NCI-H187 treated with DMSO at 0.1 percent for 48 hours (cell line): ENCODE results near the gene IBA57.
"Not testable (repeated sequence)": the region's sequence is repeated elsewhere in the genome, so short reads cannot be mapped to it uniquely, and the experiment has no call there.

Experiments
- DNase-seq: peaks from one replicate; lab custom pipeline; 2025; lab: John Stamatoyannopoulos, UW

The IBA57 gene

GRCh38 chr1:228172591-228173527 is 7.3 kb downstream of the IBA57 start:
- no peak for DNase-seq

DNA sequence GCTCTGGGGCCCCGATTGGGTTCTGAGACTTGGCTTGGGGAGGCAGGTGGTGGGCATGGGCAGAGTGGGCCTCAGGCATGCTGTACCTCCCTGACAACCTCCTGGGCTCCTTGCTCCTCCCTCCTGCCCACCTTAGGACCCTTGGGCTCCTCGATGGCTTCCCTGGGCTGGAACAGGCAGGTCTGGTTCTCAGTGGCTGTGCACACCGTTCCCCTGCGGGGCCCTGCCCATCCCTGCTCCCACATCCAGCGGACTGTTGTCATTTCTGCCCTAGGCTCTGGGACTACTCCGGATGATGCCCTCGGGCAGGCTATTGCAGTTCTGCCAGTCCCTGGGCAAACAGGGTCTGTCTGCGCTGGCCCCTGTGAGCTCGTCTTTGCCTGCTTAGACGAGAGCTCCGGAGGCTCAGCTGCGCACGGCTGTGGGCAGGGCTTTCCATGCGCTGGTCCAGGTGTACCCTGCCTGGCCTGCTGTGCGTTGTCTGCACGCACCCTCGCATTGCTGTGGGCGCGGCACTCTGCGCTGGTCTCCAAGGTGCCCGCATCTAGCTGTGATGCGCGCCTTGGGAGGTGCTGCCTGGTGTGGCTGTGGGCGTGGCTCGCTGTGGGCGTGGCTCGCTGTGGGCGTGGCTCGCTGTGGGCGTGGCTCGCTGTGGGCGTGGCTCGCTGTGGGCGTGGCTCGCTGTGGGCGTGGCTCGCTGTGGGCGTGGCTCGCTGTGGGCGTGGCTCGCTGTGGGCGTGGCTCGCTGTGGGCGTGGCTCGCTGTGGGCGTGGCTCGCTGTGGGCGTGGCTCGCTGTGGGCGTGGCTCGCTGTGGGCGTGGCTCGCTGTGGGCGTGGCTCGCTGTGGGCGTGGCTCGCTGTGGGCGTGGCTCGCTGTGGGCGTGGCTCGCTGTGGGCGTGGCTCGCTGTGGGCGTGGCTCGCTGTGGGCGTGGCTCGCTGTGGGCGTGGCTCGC is 8.2 kb downstream of the IBA57 start:
- not testable (repeated sequence) for DNase-seq

- DNase-seq: no peak
Observed at GRCh38 chr1:228174482-228175315, 9.1 kb downstream of the IBA57 start.

DNA sequence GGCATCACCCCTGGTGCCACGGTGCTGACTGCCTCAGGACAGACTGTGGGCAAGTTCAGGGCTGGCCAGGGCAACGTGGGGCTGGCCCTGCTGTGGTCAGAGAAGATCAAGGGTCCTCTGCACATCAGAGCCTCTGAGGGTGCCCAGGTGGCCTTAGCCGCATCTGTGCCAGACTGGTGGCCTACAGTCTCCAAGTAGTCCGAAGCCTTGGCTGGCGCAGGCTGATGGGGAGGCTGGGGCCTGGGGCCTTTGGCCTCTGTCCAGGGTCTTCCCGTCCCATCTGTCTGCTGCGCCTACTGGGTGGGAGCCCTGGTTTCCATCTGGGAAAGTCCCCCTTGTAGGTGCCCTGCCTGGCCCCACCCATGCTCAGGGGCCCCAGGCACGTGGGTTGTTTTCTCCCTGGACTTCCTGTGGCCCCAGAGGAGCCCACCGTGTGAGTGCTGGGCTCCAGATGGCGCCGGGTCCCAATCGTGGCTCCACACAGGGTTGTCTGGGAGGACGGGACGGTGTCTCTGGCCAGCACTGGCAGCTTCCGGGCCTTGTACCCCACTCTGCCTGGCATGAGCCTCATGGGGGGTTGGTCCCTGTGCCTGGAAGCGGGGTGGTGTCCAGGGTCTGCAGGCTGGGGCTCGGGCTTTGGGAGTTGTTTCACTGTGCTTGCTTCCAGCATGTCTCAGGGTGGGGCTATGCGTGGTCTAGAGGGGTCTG is 9.9 kb downstream of the IBA57 start:
- no peak for DNase-seq

DNA sequence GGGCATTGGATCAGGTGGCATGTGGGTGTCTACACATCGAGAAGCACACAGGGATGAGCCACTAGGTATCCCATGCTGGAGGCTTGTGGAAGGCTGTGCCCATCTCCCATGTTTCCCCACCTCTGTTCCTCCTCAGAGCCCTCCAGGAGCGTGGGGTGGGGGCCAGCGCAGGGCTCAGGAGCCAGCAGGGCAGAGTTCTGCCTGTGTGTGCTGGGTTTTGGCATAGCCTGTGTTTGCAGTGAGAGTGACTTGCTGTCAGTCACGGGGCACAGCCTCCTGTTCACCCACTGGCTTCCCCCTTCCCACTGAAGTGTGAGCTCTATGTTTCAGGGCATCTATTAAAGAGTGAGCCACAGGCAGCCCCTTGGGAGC is 10.4 kb downstream of the IBA57 start:
- DNase-seq: no peak

DNA sequence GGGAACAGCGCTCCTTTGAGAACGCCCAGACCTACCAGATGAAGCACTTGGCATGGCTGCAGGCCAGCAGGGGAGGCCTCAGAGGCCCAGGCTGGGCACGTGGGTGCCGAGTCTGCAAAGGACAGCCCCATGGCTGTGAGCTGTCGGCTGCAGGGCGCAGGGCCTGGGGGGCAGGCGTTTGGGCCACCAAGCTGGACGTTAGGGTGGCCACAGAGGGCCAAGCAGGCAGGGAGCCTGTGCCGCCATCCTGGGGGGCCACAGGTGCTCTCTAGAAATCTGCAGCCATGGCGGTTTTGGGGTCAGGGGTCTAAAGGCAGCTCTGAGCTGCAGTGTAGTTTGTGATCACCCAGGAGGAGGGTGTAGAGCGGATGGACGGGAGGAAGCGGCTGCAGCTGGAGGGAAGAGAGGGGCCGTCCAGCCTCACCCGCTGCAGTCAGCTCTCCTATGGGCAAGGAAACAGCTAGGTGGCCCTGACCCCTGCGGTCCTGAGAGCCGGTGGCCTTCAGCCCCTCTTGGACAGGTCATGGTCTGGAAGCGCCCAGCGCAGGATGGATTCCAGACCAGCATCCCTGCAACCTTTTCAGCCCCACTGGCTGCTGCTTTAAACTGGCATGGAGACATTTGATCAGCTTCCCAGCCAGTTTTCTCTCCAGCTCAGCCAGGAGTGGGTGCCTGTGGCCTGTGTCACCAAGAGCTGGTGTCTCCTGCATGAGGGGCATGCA is 11.0 kb downstream of the IBA57 start:
- DNase-seq: no peak

- DNase-seq: no peak
Observed at GRCh38 chr1:228177183-228177475, 11.5 kb downstream of the IBA57 start.

DNA sequence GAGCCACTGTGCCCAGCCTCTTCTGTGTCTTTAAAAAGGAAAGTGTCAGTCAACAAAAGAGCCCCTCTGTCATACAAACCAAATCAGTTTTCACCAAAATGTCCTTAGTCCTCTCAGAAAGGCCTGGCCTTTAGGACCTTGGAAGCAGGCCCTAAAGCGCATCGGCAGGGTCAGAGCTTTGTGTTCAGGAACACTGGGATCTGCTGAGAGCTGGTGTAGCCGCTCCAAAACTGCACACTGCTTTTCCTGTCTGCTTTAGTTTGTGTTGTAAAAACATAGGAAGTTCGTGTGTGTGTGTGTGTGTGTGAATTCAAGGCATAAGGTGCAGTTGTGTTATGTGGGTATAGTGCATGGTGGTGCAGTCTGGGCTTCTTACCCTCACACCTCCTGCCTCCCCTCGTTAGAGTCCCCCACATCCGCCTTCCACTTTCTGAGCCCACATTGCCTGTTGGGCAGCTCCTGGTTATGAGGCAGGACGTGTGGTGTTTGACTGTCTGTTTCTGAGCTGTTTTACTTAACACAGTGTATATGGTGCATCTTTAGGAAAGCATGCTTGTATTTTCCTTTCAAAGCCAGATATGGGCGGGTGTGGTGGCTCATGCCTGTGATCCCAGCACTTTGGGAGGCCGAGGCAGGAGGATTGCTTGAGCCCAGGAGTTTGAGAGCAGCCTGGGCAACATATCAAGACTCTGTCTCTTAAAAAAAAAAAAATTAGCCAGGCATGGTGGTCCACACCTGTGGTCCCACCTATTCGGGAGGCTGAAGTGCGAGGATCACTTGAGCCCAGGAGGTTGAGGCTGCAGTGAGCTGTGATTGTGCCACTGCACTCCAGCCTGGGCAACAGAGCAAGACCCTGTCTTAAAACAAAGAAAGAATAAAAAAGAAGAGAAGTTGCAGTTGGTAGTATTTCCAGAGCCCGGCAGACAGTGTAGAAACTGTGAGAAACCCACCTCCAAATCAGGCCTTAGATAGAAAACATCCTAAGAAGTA is 12.4 kb downstream of the IBA57 start:
- no peak for DNase-seq

- no peak for DNase-seq
Observed at GRCh38 chr1:228178737-228179684, 13.4 kb downstream of the IBA57 start.

DNA sequence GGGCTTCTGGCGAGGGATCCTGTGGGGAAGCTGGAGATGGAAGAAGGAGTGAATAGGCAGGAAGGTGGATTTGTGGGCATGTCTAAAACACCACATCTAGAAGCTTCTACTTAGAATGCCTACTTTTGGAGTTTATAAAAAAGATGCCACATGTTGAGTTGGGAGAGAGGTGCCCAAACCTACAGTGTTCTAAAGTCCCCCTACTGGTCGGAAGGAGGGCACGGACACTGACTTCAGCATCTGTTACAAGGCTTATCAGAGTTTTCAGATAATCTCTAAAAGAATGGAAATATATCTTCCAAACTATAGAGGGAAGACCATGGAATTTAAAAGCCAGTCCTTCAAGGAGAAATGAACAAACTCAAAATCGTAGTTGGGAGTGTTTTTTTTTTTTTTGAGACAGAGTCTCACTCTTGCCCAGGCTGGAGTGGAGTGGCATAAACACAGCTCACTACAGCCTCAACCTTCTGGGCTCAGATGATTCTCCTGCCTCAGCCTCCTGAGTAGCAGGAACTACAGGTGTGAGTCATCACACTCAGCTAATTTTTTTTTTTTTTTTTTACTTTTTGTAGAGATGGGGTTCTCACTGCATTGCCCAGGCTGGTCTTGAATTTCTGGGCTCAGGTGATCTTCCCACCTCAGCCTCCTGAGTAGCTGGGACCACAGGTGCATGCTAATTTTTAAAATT is 14.8 kb downstream of the IBA57 start:
- no peak for DNase-seq

GRCh38 chr1:228180959-228181644 is 15.5 kb downstream of the IBA57 start:
- no peak for DNase-seq

DNA sequence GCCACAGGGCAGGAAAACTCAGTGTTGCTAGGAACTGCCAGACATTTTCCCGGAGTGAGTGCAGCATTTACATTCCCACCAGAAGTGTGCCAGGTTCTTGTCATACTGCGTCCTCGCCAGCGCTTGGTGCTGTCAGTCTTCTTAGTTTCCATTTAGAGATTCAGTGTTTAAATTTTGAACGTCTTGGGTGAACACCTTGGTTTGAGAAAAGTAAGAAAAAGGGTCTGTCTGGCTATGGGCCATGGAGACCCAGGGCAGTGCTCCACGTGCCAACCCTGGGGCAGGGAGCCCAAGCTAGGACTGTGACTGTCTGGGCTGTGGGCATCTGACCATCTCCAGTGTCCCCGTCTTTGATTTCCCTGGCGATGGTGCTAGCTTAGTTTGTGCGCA is 16.0 kb downstream of the IBA57 start:
- no peak for DNase-seq

DNA sequence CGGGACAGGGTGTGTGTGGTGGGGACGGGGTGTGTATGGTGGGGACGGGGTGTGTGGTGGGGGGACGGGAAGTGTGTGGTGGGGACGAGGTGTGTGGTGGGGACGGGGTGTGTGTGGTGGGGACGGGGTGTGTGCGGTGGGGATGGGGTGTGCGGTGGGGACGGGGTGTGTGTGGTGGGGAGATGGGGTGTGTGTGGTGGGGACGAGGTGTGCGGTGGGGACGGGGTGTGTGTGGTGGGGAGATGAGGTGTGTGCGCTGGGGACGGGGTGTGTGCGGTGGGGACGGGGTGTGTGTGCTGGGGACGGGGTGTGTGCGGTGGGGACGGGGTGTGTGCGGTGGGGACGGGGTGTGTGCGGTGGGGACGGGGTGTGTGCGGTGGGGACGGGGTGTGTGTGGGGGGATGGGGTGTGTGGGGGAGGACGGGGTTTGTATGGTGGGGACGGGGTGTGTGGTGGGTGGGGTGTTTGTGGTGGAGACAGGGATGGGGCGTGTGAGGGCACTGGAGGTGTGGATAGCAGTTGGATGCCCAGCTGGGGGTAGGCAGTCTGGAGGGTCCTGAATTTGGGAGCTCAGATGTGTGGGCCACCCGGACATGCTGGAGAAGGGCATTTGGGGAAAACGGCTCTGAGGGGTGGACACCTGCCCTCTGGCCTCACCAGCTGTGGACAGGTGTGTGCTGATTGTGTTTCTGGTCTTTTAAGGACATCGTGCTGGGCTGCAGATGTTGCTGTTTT is 16.9 kb downstream of the IBA57 start:
- no peak for DNase-seq

DNA sequence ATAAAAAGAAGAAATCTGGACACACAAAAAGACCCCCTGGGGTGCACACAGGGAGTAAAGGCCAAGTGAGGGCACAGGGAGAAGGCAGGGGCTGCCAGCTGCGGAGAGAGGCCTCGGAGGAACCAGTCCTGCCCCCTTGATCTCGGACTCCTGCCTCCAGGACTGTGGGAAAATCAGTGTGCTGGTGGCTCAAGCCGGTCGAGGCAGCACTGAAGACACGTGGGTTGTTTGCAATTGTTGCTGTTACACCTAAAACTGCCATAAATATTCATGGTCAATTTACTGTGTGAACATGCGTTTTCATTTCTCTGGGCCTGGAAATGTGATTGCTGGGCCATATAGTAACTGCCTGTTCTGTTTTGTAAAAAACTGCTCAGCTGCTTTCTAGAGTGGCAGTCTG is 18.5 kb downstream of the IBA57 start:
- no peak for DNase-seq

DNA sequence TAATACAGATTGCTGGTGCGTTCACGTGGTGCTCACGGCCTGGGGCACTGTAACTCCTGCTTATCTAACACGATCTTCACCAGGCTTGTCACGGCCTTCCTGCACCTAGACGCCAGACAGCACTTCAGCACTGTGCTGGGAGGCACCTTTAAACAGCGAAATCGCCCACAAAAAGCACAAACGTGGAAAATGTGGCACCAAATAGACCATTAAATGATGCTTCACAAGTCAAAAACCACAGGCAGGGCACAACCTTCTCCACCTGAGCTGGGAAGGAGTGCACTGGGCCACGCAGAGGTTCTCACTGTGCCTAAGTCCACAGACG is 20.0 kb downstream of the IBA57 start:
- no peak for DNase-seq

DNA sequence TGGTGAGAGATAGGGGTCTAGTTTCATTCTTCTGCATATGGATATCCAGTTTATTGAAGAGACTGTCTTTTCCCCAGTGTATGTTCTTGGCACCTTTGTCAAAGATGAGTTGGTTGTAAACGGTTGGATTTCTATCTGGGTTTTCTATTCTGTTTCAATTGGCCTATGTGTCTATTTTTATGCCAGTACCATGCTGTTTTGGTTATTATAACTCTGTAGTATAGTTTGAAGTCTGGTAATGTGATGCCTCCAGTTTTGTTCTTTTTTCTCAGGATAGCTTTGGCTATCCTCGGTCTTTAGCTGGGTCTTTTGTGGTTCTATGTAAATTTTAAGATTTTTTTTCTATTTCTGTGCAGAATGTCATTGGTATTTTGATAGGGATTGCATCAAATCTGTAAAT is 22.6 kb downstream of the IBA57 start:
- DNase-seq: not testable (repeated sequence)

DNA sequence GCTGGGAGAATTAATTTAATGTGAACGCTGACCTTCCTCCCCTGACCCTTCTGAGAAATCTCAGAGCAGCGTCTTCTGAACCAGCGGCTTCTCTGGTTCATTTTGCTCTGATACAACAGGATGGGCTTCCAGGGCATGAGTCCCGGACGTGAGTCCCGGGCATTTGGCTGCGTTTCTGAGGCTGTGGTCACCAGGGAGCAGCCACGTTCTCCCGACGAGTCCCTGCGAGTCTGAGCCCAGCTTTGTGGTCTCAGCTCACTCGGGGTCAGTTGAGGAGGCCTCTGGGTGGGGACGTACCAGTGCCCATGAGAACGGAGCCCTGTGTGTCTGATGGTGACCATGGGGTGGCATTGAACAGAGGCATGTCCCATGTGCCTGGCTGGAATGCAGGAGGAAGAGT is 24.6 kb downstream of the IBA57 start:
- DNase-seq: no peak
